Measurements from ENCODE around the gene PPP1R36.

GRCh38 chr14:64542836-64543201 is 6.9 kb upstream of the PPP1R36 start:
- TF ChIP-seq, protein P1, sequence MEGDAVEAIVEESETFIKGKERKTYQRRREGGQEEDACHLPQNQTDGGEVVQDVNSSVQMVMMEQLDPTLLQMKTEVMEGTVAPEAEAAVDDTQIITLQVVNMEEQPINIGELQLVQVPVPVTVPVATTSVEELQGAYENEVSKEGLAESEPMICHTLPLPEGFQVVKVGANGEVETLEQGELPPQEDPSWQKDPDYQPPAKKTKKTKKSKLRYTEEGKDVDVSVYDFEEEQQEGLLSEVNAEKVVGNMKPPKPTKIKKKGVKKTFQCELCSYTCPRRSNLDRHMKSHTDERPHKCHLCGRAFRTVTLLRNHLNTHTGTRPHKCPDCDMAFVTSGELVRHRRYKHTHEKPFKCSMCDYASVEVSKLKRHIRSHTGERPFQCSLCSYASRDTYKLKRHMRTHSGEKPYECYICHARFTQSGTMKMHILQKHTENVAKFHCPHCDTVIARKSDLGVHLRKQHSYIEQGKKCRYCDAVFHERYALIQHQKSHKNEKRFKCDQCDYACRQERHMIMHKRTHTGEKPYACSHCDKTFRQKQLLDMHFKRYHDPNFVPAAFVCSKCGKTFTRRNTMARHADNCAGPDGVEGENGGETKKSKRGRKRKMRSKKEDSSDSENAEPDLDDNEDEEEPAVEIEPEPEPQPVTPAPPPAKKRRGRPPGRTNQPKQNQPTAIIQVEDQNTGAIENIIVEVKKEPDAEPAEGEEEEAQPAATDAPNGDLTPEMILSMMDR (IDR thresholded peaks at IDR 0.05), result no peak
- no peak for TF ChIP-seq POLR2AphosphoS5 (IDR thresholded peaks at IDR 0.05)

Data from esophagus muscularis mucosa (tissue), 3 donors.